OCI-LY7 (cell line): Measurements from ENCODE around the gene HS3ST5. TPM values are rescaled to one million over a fixed set of nuclear protein-coding genes. Genes with fewer than 3 reads are reported as not detected.

Experiments used
- BruUV-seq: library from RNA; stranded (reverse); fragments of 400-500 nt; replicated peaks from 2 replicates; lab custom pipeline; 2021; lab: Mats Ljungman, UMichigan
- CTCF ChIA-PET: fragments of 300-600 bp; sonication (Branson Sonifier 250); formaldehyde crosslinking; loops from one replicate; lab custom pipeline; 2022; ENCODE audit warnings: antibody characterized with exemption; ENCODE audit not compliant: unreplicated experiment; lab: Charles Lee
- POLR2A ChIA-PET: fragments of 300-600 bp; sonication (Branson Sonifier 250); formaldehyde crosslinking; loops from one replicate; lab custom pipeline; 2022; ENCODE audit warnings: antibody characterized with exemption; lab: Charles Lee
- DNase-seq: peaks from one replicate; pipeline ENCODE4 v3.0.0-alpha.2; 2015; ENCODE audit warnings: low spot score
- H2AFZ ChIP-seq: fragments of 200-600 bp; sonication (generic), shearing (Covaris generic); 2 replicates; pipeline ENCODE4 v1.6.1; 2014; ENCODE audit warnings: mild to moderate bottlenecking, antibody characterized with exemption, low read length, moderate library complexity
- H3K27ac ChIP-seq: fragments of 200-600 bp; sonication (generic); 2 replicates; pipeline ENCODE4 v1.5.1; 2014; ENCODE audit warnings: mixed run types, low read depth, mild to moderate bottlenecking, moderate library complexity, low read length, inconsistent platforms; ENCODE audit not compliant: poor library complexity, severe bottlenecking
- H3K36me3 ChIP-seq: fragments of 200-600 bp; sonication (generic); 2 replicates; pipeline ENCODE4 v1.6.1; 2014; ENCODE audit warnings: mild to moderate bottlenecking, antibody characterized with exemption, low read length, moderate library complexity, mixed read lengths; ENCODE audit not compliant: insufficient read depth
- H3K4me1 ChIP-seq: fragments of 200-600 bp; sonication (generic); 2 replicates; pipeline ENCODE4 v1.5.1; 2014; ENCODE audit warnings: mild to moderate bottlenecking, low read length; ENCODE audit not compliant: insufficient read depth, poor library complexity, severe bottlenecking
- H3K4me2 ChIP-seq: fragments of 200-600 bp; sonication (generic); 2 replicates; pipeline ENCODE4 v1.6.1; 2014; ENCODE audit warnings: mild to moderate bottlenecking, low read length
- H3K4me3 ChIP-seq: fragments of 200-600 bp; sonication (generic); 2 replicates; pipeline ENCODE4 v1.5.1; 2014; ENCODE audit warnings: mild to moderate bottlenecking, low read depth, low read length; ENCODE audit not compliant: poor library complexity, severe bottlenecking
- H3K79me2 ChIP-seq: fragments of 200-600 bp; sonication (generic); 2 replicates; pipeline ENCODE4 v1.6.1; 2016; ENCODE audit warnings: low read depth, mild to moderate bottlenecking, low read length, moderate library complexity, mixed read lengths; ENCODE audit not compliant: insufficient read depth
- H3K9me2 ChIP-seq: fragments of 200-600 bp; sonication (generic); 2 replicates; pipeline ENCODE4 v1.6.1; 2016; ENCODE audit warnings: mild to moderate bottlenecking, low read length, mixed read lengths; ENCODE audit not compliant: insufficient read depth
- H3K9me3 ChIP-seq: fragments of 200-600 bp; sonication (generic); 2 replicates; pipeline ENCODE4 v1.6.1; 2014; ENCODE audit warnings: mild to moderate bottlenecking, mixed run types, low read length, mixed read lengths
- H4K20me1 ChIP-seq: fragments of 200-600 bp; sonication (generic); 2 replicates; pipeline ENCODE4 v1.6.1; 2014; ENCODE audit warnings: mild to moderate bottlenecking, antibody characterized with exemption, low read length, moderate library complexity, mixed read lengths; ENCODE audit not compliant: insufficient read depth
- EZH2phosphoT487 ChIP-seq: fragments of 200-600 bp; sonication (generic); IDR thresholded peaks from 2 replicates; pipeline ENCODE4 v1.6.1; 2018; ENCODE audit warnings: low read depth, borderline replicate concordance, mild to moderate bottlenecking, mixed run types, antibody characterized with exemption, low read length, moderate library complexity, mixed read lengths
- intact Hi-C: fragments of 100-400 bp; cut with micrococcal nuclease; formaldehyde crosslinking; loops from one replicate; pipeline ENCODE4 v1.10.0; 2022; ENCODE audit not compliant: unreplicated experiment
- total RNA-seq, 2 experiments: library from RNA; depleted of rRNA in 1 of 2; stranded (reverse); fragments of >200 nt in 1 of 2; shearing (Covaris generic) in 1 of 2; gene quantifications; 2 replicates each; pipeline ENCODE4 v1.2.3, GENCODE V29; 2014 to 2022
- TF ChIP-seq, protein P1 (sequence below): fragments of 200-600 bp; sonication (generic); conservative IDR thresholded peaks from 2 replicates; pipeline ENCODE4 v1.5.1; 2014; ENCODE audit warnings: mild to moderate bottlenecking, antibody characterized with exemption, low read length, moderate library complexity, mixed read lengths

HS3ST5 gene
- total RNA-seq, 2 experiments from 2014 or later: not detected

DNA sequence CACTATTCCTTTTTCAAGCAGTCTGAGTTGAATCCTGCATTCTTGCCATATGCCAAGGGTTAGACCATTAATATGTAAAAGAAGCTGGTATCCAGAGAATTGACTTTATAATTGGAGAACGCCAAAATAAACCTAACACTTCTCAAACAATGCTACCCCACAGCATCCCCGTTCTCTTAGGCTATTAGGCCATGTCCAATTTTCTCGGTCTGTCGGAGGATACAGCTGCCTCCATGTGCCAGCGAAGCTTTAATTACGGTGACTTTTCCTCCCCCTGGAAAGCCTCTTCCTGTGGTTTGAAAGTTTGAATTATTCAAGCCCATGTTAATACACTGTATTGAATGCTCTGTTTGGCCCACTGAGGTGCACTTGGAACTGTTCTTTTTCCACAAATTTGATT is 60.5 kb downstream of the HS3ST5 start:
- Histone ChIP-seq H3K9me2 (no peaks in the 10 kb centered on the region), H3K9me3 (no peaks in the 10 kb centered on the region), H4K20me1 (no peaks in the 10 kb centered on the region), H3K79me2 (no peaks in the 10 kb centered on the region), H3K4me2 (no peak overlapping the region), H3K4me1 (no peaks in the 10 kb centered on the region), H3K36me3 (no peaks in the 10 kb centered on the region), H3K27ac (no peak overlapping the region), H3K4me3 (no peak overlapping the region), H2AFZ (no peak overlapping the region)
- intact Hi-C loops: no loop called here
- ChIA-PET POLR2A (no interaction called here), CTCF (no interaction called here)
- no peak for DNase-seq
- BruUV-seq: no TSS peak
- TF ChIP-seq, protein P1, sequence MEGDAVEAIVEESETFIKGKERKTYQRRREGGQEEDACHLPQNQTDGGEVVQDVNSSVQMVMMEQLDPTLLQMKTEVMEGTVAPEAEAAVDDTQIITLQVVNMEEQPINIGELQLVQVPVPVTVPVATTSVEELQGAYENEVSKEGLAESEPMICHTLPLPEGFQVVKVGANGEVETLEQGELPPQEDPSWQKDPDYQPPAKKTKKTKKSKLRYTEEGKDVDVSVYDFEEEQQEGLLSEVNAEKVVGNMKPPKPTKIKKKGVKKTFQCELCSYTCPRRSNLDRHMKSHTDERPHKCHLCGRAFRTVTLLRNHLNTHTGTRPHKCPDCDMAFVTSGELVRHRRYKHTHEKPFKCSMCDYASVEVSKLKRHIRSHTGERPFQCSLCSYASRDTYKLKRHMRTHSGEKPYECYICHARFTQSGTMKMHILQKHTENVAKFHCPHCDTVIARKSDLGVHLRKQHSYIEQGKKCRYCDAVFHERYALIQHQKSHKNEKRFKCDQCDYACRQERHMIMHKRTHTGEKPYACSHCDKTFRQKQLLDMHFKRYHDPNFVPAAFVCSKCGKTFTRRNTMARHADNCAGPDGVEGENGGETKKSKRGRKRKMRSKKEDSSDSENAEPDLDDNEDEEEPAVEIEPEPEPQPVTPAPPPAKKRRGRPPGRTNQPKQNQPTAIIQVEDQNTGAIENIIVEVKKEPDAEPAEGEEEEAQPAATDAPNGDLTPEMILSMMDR: no peak
- TF ChIP-seq EZH2phosphoT487: no peak

DNA sequence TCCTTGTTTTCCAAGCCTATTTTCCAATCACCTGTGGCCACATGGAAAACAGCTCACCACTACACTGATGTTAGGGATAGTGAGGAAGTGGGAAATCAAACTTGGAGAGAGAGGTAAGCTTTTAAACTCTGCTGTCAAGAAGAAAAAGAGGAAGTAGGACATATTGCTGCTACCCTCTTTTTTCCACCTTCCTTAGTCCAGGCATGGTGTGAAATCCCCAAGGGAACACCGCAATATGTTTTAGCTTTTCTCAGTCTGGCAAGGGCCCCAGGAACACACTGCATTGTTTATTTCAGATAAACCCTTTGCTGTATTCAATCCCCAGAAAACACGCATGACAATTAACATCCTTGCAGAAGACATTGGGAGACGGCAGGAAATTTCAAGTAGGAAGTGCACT is 61.3 kb downstream of the HS3ST5 start:
- no peaks in the 10 kb centered on the region for H3K79me2 ChIP-seq
- no peak overlapping the region for H3K4me3 ChIP-seq
- H3K9me3 ChIP-seq: no peaks in the 10 kb centered on the region
- no peaks in the 10 kb centered on the region for H3K36me3 ChIP-seq
- no peak for TF ChIP-seq EZH2phosphoT487
- TF ChIP-seq, protein P1: no peak
- intact Hi-C loops: no loop called here
- POLR2A ChIA-PET: interaction anchor here (0.6 kb wide), 1 partner anchor 16 kb away, joined by 3 read pairs; no protein-coding TSS in a partner anchor
- no peak for DNase-seq
- H3K27ac ChIP-seq: no peak overlapping the region
- no peak overlapping the region for H3K4me2 ChIP-seq
- H3K9me2 ChIP-seq: no peaks in the 10 kb centered on the region
- H3K4me1 ChIP-seq: no peaks in the 10 kb centered on the region
- H2AFZ ChIP-seq: no peak overlapping the region
- CTCF ChIA-PET: no interaction called here
- no TSS peak for BruUV-seq
- no peaks in the 10 kb centered on the region for H4K20me1 ChIP-seq

DNA sequence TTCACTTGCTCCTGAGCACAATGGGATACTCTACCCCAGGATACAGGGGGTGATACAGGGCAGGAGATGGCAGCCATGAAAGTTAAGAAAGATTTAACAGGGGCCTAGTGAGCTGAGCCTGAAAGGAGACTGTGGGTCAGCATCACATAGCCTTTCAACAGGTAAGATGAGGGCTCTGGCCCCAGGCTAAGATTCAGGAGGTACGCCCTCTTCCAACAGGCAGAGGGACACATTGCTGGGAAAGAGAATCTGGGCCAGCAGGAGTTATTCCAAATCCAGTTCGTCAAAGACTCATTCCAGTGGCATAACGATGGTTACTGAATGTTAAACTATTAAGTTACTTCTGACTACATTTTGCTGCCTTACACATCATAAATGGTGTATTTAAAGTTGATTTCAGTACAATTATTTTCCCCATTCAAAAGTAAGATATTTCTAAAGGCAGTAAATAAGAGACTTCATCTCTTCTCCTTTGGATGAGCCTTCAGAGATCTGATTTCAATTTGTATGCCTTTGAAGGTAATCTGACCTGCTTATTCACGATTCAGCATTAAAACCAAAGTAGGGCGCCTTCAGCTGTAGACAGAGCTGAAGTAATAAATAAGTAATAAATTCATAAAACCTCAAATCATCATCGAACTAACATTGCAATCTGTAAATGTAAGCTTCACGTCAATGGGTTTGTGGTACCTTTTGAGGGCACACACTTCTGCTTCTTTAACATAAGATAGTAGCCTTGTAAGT is 62.4 kb downstream of the HS3ST5 start:
- BruUV-seq: no TSS peak
- ChIA-PET CTCF (no interaction called here), POLR2A (interaction anchor here (0.5 kb wide), 1 partner anchor 120 kb away, joined by 3 read pairs; no protein-coding TSS in a partner anchor)
- Histone ChIP-seq H3K4me3 (no peak overlapping the region), H3K4me2 (no peak overlapping the region), H3K27ac (no peak overlapping the region), H3K9me3 (no peaks in the 10 kb centered on the region), H3K9me2 (no peaks in the 10 kb centered on the region), H3K36me3 (no peaks in the 10 kb centered on the region), H4K20me1 (no peaks in the 10 kb centered on the region), H2AFZ (no peak overlapping the region), H3K79me2 (no peaks in the 10 kb centered on the region), H3K4me1 (no peaks in the 10 kb centered on the region)
- no peak for DNase-seq
- intact Hi-C loops: no loop called here
- TF ChIP-seq, protein P1: no peak
- no peak for TF ChIP-seq EZH2phosphoT487
